HG03378 (cell line): ENCODE results near the gene MBD5.

ENCODE experiments used
- ATAC-seq: cut with Tn5 transposase; IDR thresholded peaks from one replicate; pipeline ENCODE4 v1.9.1; 2021; ENCODE audit warnings: mild to moderate bottlenecking, moderate library complexity; ENCODE audit not compliant: unreplicated experiment

The MBD5 gene

DNA sequence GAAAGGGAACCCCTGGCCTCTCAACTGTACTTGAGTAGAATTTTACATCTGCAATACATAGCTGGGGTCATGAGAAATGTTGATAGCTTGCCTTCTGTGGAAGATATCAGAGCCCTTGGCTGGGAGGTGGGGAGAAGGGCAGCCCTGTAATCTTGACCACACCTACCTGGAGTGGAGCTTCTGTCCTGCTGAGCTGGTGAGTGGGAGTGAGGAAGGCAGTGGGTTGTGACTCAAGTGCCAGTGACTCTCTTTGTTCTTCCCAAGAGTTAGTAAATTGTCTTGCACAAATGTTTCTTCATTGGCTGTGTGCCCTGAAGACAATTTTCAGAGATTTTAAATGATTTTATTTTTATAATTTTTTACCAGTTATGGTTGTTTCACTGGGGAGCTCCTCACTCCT lies 277.3 kb downstream of the MBD5 start:
- ATAC-seq: no peak

GRCh38 chr2:148299616-148300015 lies 278.7 kb downstream of the MBD5 start:
- no peak for ATAC-seq

GRCh38 chr2:148300544-148300943 lies 279.7 kb downstream of the MBD5 start:
- no peak for ATAC-seq

DNA sequence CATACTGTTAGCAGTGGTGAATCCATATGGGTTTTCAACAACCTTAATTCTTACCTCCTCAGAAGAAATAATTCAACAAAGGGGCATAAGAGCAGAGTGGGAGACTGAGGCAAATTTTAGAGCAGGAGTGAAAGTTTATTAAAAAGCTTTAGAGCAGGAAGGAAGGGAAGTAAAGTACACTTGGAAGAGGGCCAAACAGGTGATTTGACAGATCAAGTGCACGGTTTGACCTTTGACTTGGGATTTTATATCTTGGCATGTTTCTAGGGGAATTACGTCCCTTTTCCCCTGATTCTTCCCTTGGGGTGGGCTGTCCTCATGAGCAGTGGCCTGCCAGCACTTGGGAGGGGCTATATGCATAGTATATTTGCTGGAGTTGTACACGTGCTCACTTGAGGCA lies 280.5 kb downstream of the MBD5 start:
- no peak for ATAC-seq

GRCh38 chr2:148302526-148302925 lies 281.6 kb downstream of the MBD5 start:
- no peak for ATAC-seq

DNA sequence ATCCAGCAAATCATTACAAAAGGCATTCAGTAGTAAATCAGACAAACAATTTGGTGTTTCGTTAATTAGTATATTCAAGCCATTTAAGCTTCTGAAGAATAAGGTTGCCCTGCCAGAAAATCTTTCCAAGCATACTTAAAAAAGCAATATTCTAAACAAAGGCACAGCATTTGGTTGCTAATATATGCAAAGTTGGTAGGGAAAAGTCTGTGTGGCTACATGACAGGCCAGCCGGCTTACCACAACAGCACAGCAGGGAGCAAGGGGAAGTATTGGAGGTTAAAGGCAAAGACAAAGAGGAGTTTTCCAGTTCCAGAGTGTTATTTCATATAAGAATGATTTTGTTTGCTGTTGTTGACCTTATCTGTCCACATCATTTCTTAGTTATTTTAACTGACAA lies 282.3 kb downstream of the MBD5 start:
- ATAC-seq: no peak

DNA sequence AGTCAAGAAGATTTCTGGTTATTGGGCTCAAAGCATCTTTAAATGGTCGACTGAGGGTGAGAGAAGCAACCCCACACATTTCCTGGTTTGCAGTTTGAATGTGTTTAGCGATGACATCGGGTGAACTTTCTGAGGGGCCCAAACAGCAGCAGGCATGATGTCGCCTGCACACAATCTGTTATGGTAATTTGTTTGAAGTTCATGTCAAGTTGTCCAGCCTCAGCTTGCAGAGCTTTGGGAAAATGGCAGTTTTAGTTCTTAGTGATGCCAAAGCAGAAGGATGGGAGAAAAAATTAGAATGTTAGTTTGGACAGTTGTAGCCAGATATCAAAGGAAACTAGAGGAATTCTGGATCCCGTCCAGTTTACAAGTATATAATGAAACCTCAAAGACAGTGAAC lies 284.6 kb downstream of the MBD5 start:
- no peak for ATAC-seq

DNA sequence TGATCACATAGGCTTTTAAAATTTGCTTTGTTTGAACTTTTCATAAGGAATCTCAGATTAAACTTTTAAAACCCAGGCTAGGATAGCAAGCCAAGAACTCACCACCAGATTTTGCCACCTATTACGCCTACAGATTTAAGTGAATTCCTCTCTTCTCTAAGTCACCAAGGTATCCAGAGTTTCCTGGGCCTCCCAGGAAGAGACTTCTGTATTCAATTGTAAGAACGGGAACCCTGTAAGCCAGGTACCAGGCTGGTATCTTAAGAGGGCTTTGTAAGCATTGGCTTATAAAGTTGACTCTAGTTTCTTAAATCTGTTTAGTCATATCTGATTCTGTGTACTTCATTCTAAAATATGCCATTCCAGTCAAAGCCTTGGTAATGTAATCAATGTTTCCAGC lies 285.1 kb downstream of the MBD5 start:
- no peak for ATAC-seq

DNA sequence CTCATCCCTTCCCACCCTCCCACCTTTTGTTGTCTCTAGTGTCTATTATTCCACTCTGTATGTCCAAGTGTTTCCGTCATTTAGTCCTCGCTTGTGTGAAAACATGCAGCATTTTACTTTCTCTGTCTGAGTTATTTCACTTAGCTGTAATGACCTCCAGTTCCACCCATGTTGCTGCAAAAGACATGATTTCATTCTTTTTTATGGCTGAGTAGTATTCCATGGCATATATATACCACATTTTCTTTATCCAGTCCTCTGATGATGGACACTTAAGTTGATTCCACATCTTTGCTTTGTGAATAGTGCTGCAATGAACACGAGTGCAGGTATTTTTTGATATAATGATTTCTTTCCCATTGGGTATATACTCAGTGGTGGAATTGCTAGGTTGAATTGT lies 296.7 kb downstream of the MBD5 start:
- ATAC-seq: no peak

- ATAC-seq: no peak
These were observed 317.6 kb downstream of the MBD5 start for GRCh38 chr2:148338541-148338940.

DNA sequence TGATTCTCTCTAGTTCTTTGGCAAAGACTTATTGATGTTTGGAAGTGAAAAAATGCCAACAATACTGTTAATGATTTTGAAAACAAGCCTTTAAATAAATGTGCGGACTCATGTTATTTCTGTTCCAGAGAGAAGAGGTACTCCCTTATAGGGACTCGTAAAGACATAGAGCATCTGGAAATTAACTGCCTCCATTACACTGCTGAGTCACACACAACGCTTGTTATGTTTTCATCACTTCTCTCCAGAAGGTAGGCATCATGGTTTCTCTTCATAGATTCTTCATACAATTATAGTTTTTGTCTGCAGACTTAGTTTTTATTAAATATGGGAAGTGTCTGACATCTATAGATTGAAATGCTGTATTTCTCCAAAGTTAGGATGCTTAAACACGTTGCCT lies 321.2 kb downstream of the MBD5 start:
- ATAC-seq: no peak

DNA sequence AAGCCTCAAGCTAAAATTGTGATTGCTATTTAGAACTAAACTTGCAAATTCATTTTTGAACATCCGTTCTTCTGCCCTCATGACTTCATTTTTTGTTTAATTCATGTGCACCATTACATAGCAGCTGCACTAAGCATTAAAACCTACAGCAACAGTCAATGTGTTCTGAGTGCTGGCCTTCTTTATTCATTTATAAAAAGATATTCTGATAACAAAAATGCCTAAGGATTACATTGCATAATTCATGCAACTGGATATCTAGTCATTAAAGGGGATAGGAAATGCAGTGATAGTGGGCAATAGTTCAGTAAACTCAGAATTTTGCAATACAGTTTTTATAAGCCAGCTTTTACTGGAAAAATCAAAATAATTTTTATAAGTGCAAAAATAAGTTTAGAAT lies 329.3 kb downstream of the MBD5 start:
- ATAC-seq: no peak

DNA sequence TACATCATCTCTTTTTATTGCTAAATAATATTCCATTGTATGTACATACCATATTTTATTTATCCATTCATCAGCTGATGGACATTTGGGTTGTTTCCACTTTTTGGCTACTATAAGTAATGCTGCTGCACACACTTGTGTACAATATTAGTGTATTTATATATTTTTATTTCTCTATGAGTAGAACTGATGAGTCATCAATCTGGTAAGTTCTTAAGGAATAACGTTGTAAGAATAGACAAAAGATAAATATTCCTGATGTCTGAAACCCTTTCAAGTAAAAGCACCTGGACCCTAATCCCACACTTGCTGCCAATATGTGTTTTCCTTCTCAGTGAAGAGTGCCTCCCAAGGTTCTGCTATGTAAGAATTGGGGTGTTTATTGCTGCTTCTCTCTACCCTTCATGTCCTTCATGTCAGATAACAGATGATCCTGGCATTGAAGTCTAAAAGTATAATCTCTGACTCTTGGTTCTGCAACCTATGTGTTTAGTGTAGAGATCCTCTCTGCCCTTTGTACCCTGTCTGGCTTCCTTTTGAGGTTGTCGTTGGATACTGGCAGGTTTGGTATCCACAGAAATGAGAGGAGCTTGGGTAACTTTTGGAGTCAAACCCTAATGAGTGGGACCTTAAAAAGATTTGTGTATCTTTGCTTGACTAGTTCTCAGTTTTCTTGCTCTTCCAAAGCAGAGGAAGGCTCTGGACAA lies 330.7 kb downstream of the MBD5 start:
- ATAC-seq: no peak

DNA sequence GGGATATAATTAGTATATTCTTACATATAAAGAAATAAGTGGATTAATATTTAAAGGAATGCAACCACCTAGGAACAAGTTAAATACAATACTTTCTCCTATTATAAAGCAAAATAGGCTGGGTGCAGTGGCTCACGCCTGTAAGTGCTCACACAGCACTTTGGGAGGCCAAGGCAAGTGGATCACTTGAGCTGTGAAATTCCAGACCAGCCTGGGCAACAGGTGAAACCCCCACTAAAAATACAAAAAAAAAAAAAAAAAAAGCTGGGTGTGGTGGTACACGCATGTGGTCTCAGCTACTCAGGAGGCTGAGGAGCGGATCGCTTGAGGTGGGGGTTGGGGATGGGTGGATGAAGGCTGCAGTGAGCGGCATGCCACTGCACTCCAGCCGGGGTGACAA lies 337.5 kb downstream of the MBD5 start:
- no peak for ATAC-seq

GRCh38 chr2:148360662-148361061 lies 339.8 kb downstream of the MBD5 start:
- no peak for ATAC-seq

- no peak for ATAC-seq
These were observed 341.4 kb downstream of the MBD5 start for GRCh38 chr2:148362144-148362796.

DNA sequence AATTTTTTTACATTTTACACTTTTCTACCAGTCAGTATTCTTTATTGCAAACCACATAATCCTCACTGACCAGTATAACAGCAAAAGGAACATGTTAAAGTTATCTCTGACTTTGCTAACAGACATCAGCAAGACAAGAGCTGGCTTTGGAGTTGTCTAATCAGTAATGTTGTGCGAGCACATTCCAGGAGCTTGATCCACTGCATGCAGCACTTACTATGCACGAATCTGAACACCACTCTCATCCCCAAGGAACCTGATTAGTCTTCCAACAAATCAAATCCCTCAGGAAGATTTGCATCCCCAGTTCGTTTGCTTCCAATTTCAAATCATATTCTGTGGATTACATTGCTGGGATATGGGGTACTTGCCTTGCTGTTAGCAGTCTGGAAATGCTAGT lies 354.3 kb downstream of the MBD5 start:
- no peak for ATAC-seq

DNA sequence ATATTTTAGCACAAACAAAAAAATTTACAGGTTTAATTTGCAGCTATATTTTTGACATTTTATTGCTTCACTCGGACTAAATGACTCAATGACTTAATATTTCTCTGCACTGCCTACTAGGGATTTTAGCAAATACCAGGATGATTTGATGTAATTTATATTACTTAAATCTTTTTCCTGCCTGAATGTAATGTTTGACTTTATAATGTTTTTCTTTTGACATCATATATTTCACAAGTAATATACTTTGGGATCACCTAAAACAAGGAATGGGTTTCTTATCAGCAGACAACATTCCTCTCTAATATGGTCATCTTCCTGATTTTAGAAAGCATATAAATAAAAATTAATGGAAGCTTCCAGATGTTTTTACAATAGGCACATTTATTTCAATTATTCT lies 370.4 kb downstream of the MBD5 start:
- no peak for ATAC-seq

DNA sequence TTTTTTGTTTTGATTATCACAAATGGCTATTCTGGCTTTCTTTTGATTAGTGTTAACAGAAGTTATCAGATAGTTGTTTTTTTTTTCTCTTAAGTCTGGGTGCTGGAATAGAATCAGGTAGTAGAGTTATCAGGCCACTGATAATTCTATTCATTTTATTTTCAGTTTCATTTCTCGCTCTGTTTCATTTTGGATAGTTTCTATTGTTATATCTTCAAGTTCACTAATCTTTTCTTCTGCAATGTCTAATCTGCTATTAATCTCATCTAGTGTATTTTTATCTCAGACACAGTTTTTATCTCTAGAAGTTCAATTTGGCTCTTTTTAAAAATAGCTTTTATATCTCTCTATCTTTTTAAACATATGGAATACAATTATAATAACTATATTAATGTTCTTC lies 381.9 kb downstream of the MBD5 start:
- no peak for ATAC-seq

- ATAC-seq: no peak
These were observed 390.0 kb downstream of the MBD5 start for GRCh38 chr2:148410899-148411298.

DNA sequence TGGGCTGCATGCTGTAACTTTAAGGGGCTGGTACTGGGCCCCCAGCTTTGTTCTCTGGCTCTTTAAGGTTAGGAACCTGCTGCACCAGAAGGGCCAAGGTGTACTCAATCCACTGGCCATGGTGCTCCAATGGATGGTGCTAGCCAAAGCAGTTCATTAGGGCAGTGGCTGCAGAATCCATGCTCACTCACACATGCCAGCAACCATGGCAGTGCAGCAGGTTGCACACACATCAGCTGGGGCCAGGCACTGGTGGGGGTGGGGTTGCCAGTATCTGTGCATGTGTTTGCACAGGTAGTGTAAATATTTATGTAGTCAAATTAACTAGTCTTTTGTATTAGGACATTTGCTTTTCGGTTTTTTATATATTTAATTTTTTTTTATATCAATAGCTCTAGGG lies 395.4 kb downstream of the MBD5 start:
- ATAC-seq: no peak

- ATAC-seq: no peak
These were observed 409.2 kb downstream of the MBD5 start for GRCh38 chr2:148430101-148430500.

GRCh38 chr2:148447877-148448276 lies 427.0 kb downstream of the MBD5 start:
- no peak for ATAC-seq
